HepG2 (cell line): Measurements from ENCODE around the gene IP6K3. TPM values are rescaled to one million over a fixed set of nuclear protein-coding genes. Genes with fewer than 3 reads are reported as not detected.

Source experiments
- GTF3A ChIP-seq: sonication (generic); formaldehyde crosslinking; conservative IDR thresholded peaks from 2 replicates; pipeline ENCODE4 v1.4.0; 2020; ENCODE audit warnings: mild to moderate bottlenecking, missing genetic modification reagents
- HDAC6 ChIP-seq: fragments of 200-600 bp; sonication (generic); IDR thresholded peaks from 2 replicates; pipeline ENCODE4 v1.7.0; 2017; ENCODE audit warnings: mild to moderate bottlenecking, antibody characterized with exemption, low read length, low read depth
- IRX3 ChIP-seq: sonication (generic); formaldehyde crosslinking; IDR thresholded peaks from 2 replicates; pipeline ENCODE4 v1.8.1; 2023; ENCODE audit warnings: mild to moderate bottlenecking, low read depth, missing genetic modification reagents, borderline replicate concordance
- NCOR1 ChIP-seq: fragments of 200-600 bp; sonication (generic); IDR thresholded peaks from 2 replicates; pipeline ENCODE4 v1.7.0; 2017; ENCODE audit warnings: antibody characterized with exemption, low read length, borderline replicate concordance
- NFKB2 ChIP-seq: sonication (generic); formaldehyde crosslinking; IDR thresholded peaks from 2 replicates; pipeline ENCODE4 v1.4.0; 2020; ENCODE audit warnings: missing genetic modification reagents, borderline replicate concordance
- NR2C2 ChIP-seq: sonication (generic); formaldehyde crosslinking; IDR thresholded peaks from 2 replicates; pipeline ENCODE4 v1.4.0; 2020; ENCODE audit warnings: missing genetic modification reagents, mild to moderate bottlenecking, moderate library complexity, borderline replicate concordance
- ONECUT2 ChIP-seq: sonication (generic); formaldehyde crosslinking; IDR thresholded peaks from 2 replicates; pipeline ENCODE4 v1.4.0; 2020; ENCODE audit warnings: missing genetic modification reagents
- SSRP1 ChIP-seq: IDR thresholded peaks from 2 replicates; pipeline ENCODE4 v1.6.1; 2016; ENCODE audit warnings: control low read depth
- TMF1 ChIP-seq: sonication (generic); formaldehyde crosslinking; IDR thresholded peaks from 2 replicates; pipeline ENCODE4 v1.8.1; 2022; ENCODE audit warnings: low read depth, missing genetic modification reagents
- ZFP1 ChIP-seq: IDR thresholded peaks from 2 replicates; pipeline ENCODE4 v1.6.1; 2016
- ZHX2 ChIP-seq, 2 experiments: sonication (generic) in 1 of 2; formaldehyde crosslinking in 1 of 2; IDR thresholded peaks; 2 replicates each; pipeline versions ENCODE4 v1.6.1 to v1.9.0; 2014 to 2022; ENCODE audit warnings: antibody characterized with exemption in 1 of 2, borderline replicate concordance in 1 of 2, inconsistent platforms in 1 of 2, low read depth in 1 of 2, missing genetic modification reagents in 1 of 2
- ZNF549 ChIP-seq: sonication (generic); formaldehyde crosslinking; IDR thresholded peaks from 2 replicates; pipeline ENCODE4 v1.5.0; 2020; ENCODE audit warnings: missing genetic modification reagents
- ZNF816 ChIP-seq: sonication (generic); formaldehyde crosslinking; IDR thresholded peaks from 2 replicates; pipeline ENCODE4 v1.8.0; 2022; ENCODE audit warnings: missing genetic modification reagents, mild to moderate bottlenecking, borderline replicate concordance
- ZNF83 ChIP-seq: sonication (generic); formaldehyde crosslinking; IDR thresholded peaks from 2 replicates; pipeline ENCODE4 v1.4.0; 2020; ENCODE audit warnings: missing genetic modification reagents, mild to moderate bottlenecking, borderline replicate concordance
- polyA plus RNA-seq, 8 experiments: library from polyadenylated mRNA; depleted of rRNA in 3 of 8; stranded (reverse) in 7 of 8; unstranded in 1 of 8; fragments of >200 nt; fragmentation: Illumina TruSeq in 4 of 8; extraction: Trizol in 4 of 8; gene quantifications; 2 replicates each; pipeline versions ENCODE4 v1.2.1 to v1.2.3, GENCODE V29; 2011 to 2016; ENCODE audit warnings: low read depth in 4 of 8, missing spikeins in 1 of 8, mixed read lengths in 1 of 8; ENCODE audit not compliant: insufficient read depth in 1 of 8
- total RNA-seq, 5 experiments: library from RNA; depleted of rRNA; stranded (reverse); fragments of >200 nt; fragmentation: Illumina TruSeq; extraction: Trizol; gene quantifications; 2 replicates each; pipeline ENCODE4 v1.2.3, GENCODE V29; 2016; ENCODE audit warnings: low read depth in 1 of 5
- TF ChIP-seq, protein P1 (sequence below): sonication (generic); formaldehyde crosslinking; IDR thresholded peaks from 2 replicates; pipeline ENCODE4 v1.4.0; 2020; ENCODE audit warnings: missing genetic modification reagents, borderline replicate concordance
- TF ChIP-seq, protein P2 (sequence below): sonication (generic); formaldehyde crosslinking; conservative IDR thresholded peaks from 2 replicates; pipeline ENCODE4 v1.8.1; 2023; ENCODE audit warnings: missing genetic modification reagents

Gene IP6K3
- total and polyA plus RNA-seq, 2 of the 13 experiments (the other 11 are each of a cell fraction or from before 2014, with no cell fraction given) = 0.11 to 0.18 TPM

- TF ChIP-seq ZHX2 (IDR thresholded peaks at IDR 0.05; ENCODE audit: low read depth) = peak; percentile 100
- TF ChIP-seq ZHX2 (CRISPR knock-in tag; IDR thresholded peaks at IDR 0.05; ENCODE audit: borderline replicate concordance) = peak; percentile 76; the same call in 1 of the 2 replicates
- no peak for TF ChIP-seq TMF1
- no peak; the same call in 1 of the 2 replicates for TF ChIP-seq ZNF549
- no peak for TF ChIP-seq SSRP1
- no peak for TF ChIP-seq ZNF816
- TF ChIP-seq ZFP1 = no peak
- 0 out of 2 replicates have a peak, but pooled peaks have one; percentile 32 for TF ChIP-seq IRX3 (CRISPR knock-in tag)
- TF ChIP-seq, protein P1, sequence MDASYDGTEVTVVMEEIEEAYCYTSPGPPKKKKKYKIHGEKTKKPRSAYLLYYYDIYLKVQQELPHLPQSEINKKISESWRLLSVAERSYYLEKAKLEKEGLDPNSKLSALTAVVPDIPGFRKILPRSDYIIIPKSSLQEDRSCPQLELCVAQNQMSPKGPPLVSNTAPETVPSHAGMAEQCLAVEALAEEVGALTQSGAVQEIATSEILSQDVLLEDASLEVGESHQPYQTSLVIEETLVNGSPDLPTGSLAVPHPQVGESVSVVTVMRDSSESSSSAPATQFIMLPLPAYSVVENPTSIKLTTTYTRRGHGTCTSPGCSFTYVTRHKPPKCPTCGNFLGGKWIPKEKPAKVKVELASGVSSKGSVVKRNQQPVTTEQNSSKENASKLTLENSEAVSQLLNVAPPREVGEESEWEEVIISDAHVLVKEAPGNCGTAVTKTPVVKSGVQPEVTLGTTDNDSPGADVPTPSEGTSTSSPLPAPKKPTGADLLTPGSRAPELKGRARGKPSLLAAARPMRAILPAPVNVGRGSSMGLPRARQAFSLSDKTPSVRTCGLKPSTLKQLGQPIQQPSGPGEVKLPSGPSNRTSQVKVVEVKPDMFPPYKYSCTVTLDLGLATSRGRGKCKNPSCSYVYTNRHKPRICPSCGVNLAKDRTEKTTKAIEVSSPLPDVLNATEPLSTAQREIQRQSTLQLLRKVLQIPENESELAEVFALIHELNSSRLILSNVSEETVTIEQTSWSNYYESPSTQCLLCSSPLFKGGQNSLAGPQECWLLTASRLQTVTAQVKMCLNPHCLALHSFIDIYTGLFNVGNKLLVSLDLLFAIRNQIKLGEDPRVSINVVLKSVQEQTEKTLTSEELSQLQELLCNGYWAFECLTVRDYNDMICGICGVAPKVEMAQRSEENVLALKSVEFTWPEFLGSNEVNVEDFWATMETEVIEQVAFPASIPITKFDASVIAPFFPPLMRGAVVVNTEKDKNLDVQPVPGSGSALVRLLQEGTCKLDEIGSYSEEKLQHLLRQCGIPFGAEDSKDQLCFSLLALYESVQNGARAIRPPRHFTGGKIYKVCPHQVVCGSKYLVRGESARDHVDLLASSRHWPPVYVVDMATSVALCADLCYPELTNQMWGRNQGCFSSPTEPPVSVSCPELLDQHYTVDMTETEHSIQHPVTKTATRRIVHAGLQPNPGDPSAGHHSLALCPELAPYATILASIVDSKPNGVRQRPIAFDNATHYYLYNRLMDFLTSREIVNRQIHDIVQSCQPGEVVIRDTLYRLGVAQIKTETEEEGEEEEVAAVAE (CRISPR knock-in tag) = peak; percentile 85
- 0 out of 2 replicates have a peak, but pooled peaks have one; percentile 56 for TF ChIP-seq NFKB2 (CRISPR knock-in tag)
- no peak for TF ChIP-seq ONECUT2
- TF ChIP-seq, protein P2, sequence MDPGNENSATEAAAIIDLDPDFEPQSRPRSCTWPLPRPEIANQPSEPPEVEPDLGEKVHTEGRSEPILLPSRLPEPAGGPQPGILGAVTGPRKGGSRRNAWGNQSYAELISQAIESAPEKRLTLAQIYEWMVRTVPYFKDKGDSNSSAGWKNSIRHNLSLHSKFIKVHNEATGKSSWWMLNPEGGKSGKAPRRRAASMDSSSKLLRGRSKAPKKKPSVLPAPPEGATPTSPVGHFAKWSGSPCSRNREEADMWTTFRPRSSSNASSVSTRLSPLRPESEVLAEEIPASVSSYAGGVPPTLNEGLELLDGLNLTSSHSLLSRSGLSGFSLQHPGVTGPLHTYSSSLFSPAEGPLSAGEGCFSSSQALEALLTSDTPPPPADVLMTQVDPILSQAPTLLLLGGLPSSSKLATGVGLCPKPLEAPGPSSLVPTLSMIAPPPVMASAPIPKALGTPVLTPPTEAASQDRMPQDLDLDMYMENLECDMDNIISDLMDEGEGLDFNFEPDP (CRISPR knock-in tag) = no peak
- TF ChIP-seq HDAC6 = no peak
- no peak for TF ChIP-seq NCOR1
- TF ChIP-seq GTF3A = peak; percentile 84; the same call in 1 of the 2 replicates
- peak; percentile 99 for TF ChIP-seq NR2C2 (CRISPR knock-in tag)
- TF ChIP-seq ZNF83 (CRISPR knock-in tag) = 0 out of 2 replicates have a peak, but pooled peaks have one; percentile 28
Observed at GRCh38 chr6:33788694-33789549, 42.2 kb upstream of the IP6K3 start, which contains the start of gene LEMD2 (continued).
